WI38 (cell line): Measurements from ENCODE around the gene RNF40.
A peak's percentile ranks its signal among the peaks of the same experiment; 100 is the strongest.
"Not testable (repeated sequence)": the region's sequence is repeated elsewhere in the genome, so short reads cannot be mapped to it uniquely, and the experiment has no call there.

Experiments
- H3K4me3 ChIP-seq: 2 replicates; pipeline ENCODE4 v1.5.1; 2011; ENCODE audit warnings: low read depth, mild to moderate bottlenecking, control low read depth, low read length
- TF ChIP-seq, protein P1 (sequence below): IDR thresholded peaks from 2 replicates; pipeline ENCODE4 v1.5.1; 2012; ENCODE audit warnings: low read depth, mild to moderate bottlenecking, control low read depth, low read length

RNF40 gene

DNA sequence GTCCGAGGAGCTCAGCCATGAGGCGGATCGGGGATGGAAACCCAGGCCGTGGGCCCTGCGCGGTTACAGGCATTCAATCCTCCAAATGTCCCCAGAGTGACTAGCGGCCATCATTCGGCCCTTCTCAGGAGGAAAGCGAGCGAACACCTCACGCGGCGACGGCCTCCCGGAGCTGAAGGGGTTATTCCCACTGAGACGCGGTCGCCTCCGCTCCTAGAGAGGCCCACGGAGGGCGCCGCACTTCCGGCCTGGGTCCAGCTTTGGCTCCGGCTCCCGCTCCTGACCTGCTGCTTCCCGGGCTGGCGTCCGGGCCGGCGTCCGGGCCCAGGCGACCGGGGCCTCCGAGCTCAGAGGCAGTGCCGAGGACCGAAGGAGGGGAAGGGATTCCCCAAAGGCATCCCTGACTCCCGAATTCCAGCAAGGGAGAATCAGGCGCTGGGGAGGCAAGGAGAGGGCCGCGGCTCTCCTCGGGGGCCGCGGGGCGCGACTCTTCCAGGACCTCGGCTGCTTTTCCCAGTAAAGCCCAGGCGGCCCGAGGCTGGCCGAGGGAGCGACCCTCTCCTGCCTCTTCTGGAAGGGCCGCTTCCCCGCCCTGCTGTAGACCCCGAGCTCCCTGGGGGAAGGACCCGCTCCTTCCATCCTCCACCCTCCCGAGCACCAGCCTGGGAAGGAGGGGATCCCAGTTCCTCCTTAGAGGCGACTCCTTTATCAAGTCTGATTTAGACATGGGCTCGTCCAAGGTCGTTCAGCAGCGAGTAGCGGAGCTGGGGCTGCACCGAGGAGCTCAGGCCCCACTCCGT lies 43.4 kb downstream of the RNF40 start:
- peak overlapping the region; percentile 83 for H3K4me3 ChIP-seq
- TF ChIP-seq, protein P1, sequence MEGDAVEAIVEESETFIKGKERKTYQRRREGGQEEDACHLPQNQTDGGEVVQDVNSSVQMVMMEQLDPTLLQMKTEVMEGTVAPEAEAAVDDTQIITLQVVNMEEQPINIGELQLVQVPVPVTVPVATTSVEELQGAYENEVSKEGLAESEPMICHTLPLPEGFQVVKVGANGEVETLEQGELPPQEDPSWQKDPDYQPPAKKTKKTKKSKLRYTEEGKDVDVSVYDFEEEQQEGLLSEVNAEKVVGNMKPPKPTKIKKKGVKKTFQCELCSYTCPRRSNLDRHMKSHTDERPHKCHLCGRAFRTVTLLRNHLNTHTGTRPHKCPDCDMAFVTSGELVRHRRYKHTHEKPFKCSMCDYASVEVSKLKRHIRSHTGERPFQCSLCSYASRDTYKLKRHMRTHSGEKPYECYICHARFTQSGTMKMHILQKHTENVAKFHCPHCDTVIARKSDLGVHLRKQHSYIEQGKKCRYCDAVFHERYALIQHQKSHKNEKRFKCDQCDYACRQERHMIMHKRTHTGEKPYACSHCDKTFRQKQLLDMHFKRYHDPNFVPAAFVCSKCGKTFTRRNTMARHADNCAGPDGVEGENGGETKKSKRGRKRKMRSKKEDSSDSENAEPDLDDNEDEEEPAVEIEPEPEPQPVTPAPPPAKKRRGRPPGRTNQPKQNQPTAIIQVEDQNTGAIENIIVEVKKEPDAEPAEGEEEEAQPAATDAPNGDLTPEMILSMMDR = no peak

DNA sequence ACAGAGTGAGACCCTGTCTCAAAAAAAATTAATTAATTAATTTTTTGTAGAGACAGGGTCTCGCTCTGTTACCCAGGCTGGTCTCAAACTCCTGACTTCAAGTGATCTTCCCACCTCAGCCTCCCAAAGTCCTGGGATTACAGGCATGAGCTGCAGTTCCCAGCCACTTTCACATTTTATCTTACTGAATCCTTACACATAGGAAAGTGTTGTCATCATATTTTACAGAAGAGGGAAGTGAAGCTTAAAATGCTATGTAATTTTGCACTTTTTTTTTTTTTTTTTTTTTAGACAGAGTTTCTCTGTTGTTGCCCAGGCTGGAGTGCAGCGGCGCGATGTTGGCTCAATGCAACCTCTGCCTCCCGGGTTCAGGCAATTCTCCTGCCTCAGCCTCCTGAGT lies 46.0 kb downstream of the RNF40 start:
- TF ChIP-seq, protein P1 = no peak
- H3K4me3 ChIP-seq = no peak overlapping the region

DNA sequence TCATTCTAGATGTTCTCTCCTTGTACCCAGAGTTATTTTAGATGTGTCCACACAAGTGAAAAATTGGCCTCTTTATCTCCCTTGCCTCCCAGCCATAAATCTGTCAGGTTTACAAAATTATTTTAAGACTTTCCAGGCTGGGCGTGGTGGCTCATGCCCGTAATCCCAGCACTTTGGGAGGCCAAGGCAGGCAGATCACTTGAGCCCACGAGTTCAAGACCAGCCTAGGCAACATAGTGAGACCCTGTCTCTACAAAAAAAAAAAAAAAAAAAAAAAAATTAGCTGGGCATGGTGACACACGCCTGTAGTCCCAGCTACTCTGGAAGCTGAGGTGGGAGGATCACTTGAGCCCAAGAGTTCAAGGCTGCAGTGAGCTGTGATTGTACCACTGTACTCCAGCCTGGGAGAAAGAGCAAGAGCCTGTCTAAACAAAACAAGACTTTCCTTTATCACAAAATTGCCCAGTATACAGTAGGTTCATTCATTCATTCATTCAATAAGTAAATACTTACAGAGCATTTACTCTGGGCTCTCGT lies 46.8 kb downstream of the RNF40 start:
- H3K4me3 ChIP-seq = not testable (repeated sequence)

DNA sequence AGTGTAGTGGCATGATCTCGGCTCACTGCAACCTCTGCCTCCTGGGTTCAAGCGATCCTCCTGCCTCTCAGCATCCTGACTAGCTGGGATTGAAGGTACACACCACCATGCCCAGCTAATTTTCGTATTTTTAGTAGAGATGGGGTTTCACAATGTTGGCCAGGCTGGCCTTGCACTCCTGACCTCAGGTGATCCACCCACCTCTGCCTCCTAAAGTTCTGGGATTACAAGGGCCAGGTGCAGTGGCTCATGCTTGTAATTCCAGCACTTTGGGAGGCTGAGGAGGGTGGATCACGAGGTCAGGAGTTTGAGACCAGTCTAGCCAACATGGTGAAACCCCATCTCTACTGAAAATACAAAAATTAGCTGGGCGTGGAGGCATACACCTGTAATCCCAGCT lies 47.6 kb downstream of the RNF40 start:
- not testable (repeated sequence) for H3K4me3 ChIP-seq

DNA sequence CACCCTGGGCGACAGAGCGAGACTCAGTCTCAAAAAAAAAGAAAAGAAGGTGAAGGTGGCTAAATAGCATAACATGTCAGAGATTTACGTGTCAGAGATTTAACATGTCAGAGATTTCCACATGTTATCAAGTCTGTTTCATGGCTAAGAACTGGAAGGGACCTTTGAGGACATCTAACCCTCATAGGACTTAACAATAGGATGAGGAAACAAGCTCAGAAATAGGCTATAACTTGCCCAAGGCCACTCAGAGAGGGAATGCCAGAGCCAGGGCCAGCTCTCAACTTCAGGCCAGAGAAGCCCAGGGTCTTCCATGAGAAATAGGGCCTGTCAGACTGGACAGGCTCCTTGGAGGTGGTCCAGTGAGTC lies 51.7 kb downstream of the RNF40 start:
- TF ChIP-seq, protein P1 = no peak
- H3K4me3 ChIP-seq = peak overlapping the region; percentile 51

DNA sequence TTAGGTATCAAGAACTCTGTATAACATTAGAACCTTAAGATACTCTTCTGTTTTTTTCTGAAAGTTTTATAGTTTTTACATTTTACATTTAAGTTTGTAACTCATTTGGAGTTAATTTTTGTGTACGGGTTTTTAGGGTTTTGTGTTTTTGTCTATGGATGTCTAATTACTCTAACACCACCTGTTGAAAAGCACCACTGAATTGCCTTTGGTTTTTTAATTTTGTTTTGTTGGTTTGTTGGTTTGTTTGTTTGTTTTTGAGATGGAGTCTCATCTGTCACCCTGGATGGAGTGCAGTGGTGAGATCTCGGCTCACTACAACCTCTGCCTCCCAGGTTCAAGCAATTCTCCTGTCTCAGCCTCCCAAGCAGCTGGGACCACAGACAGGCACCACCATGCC lies 54.6 kb downstream of the RNF40 start:
- TF ChIP-seq, protein P1 = no peak
- H3K4me3 ChIP-seq = no peak overlapping the region

DNA sequence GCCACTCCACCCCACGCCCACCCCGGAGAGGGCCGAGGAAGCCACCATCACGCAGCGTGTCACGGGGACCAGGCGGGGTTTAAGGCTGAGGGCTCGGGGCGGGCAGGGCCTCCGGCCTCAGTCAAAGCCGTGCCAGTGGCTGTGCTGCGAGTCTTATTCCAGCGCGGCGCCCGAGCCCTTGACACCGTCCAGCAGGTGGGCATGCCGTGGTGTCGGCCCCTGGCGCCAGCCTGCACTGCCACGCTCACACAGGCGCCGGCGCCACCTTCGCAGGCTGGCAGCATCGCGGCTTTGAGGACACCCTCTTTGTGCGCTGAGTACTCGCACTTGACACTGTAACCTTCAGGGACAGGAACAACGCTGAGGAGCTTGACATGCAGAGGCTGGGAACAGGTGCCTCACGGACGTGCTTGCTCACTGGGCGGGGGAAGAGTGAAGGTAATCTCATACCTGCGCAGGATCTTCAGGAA lies 58.9 kb downstream of the RNF40 start:
- H3K4me3 ChIP-seq = no peak overlapping the region
- TF ChIP-seq, protein P1 = no peak

DNA sequence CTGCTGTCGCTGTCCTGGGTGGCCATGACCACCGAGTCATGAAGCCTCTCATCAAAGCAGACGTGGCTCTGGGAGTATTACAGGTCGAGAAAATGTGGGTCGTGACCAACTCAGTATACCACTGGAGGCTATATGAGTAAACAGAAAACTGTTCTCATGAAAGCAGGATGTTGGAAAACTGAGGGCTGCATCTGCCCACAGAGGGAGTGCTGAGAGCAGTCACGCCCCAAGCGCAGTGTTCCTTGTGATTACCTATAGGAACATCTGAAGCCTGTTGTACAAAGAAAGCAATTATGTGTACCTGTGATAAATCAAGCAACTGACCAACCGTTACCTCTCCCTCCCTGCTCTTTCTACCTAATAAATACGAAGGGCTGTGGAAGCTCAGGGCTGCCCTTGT lies 59.3 kb downstream of the RNF40 start:
- H3K4me3 ChIP-seq = not testable (repeated sequence)

DNA sequence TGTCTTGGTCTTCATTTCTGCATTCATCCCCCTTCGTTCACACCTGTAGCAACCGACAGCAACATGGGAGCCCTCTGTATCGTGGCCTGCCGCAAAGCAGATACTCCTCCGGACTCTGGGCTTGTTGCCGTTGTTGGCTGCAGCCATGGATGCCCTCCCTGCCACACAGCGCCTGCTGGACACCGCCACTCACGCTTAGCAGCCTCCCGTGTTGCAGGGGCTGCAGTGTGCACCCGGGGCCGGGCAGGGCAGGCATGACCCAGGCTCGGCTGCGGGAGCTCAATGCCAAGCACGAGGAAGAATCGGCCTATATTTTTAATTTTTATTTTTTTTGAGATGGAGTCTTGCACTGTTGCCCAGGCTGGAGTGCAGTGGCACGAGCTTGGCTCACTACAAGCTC lies 59.8 kb downstream of the RNF40 start:
- H3K4me3 ChIP-seq = no peak overlapping the region
- TF ChIP-seq, protein P1 = no peak
